Activated naive CD4-positive, alpha-beta T cell treated with anti-CD3 and anti-CD28 coated beads, Interleukin-2, amount 50 U/mL, for 72 hours (primary cell): ENCODE results near the gene ZBTB45. TPM values are rescaled to one million over a fixed set of nuclear protein-coding genes. Genes with fewer than 3 reads are reported as not detected.
"Not testable (repeated sequence)": the region's sequence is repeated elsewhere in the genome, so short reads cannot be mapped to it uniquely, and the experiment has no call there.

Source experiments
- ATAC-seq, 2 donors: fragments of 150-1000 bp; cut with Tn5 transposase; 2 replicates each; pipeline ENCODE4 v1.10.0; 2021; ENCODE audit warnings: mild to moderate bottlenecking in 2 of 2, moderate library complexity in 2 of 2
- DNase-seq, 2 donors: peaks; one replicate each; pipeline ENCODE4 v3.0.0; 2021 to 2022; ENCODE audit warnings: low spot score in 2 of 2
- H3K27ac Mint-ChIP-seq, 2 donors: one replicate each; pipeline ENCODE4 v1.8.0; 2022; ENCODE audit warnings: mild to moderate bottlenecking in 2 of 2, mixed read lengths in 2 of 2
- H3K36me3 Mint-ChIP-seq, 2 donors: one replicate each; pipeline ENCODE4 v1.8.0; 2022; ENCODE audit warnings: mixed read lengths in 2 of 2
- H3K9me3 Mint-ChIP-seq, 2 donors: one replicate each; pipeline ENCODE4 v1.8.0; 2022; ENCODE audit warnings: mixed read lengths in 2 of 2
- total RNA-seq, 2 donors: library from RNA; stranded (reverse); gene quantifications; one replicate each; pipeline ENCODE4 v1.2.3, GENCODE V29; 2022

The ZBTB45 gene
- total RNA-seq, 2 donors from 2014 or later, result 7.9 to 12.2 TPM

DNA sequence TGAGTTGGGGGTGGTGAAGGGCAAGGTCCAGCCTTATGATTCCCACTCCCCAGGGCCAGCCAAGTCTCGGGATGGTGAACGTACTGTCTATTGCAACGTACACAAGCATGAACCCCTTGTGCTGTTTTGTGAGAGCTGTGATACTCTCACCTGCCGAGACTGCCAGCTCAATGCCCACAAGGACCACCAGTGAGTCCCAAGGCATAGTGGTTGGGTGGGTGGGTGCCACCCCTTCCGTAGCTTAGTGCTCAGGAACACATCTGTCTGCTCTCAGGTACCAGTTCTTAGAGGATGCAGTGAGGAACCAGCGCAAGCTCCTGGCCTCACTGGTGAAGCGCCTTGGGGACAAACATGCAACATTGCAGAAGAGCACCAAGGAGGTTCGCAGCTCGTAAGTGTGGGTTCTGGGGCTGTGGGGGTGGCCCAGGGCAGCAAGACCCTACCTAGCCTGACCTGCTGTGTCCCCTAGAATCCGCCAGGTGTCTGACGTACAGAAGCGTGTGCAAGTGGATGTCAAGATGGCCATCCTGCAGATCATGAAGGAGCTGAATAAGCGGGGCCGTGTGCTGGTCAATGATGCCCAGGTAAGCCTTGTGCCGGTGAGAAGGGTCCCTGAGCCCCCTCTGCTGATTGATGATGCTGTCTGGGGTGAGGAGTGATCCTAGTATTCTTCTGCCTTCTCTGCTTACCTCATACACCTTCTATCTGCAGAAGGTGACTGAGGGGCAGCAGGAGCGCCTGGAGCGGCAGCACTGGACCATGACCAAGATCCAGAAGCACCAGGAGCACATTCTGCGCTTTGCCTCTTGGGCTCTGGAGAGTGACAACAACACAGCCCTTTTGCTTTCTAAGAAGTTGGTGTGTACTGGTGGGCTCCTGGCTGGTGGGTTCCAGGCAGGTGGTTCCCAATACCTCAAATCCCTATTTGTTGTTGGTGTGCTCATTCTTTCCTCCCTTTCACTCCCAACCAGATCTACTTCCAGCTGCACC lies 28.0 kb upstream of the ZBTB45 start:
- H3K9me3 Mint-ChIP-seq, result no peaks in the 10 kb centered on the region
- no peak for DNase-seq
- H3K36me3 Mint-ChIP-seq, result peaks cover 31 to 50% of the 10 kb centered on the region in 2 donors
- peak overlapping the region in 1 of 2 donors; percentile 77 for H3K27ac Mint-ChIP-seq
- ATAC-seq, result no peak

DNA sequence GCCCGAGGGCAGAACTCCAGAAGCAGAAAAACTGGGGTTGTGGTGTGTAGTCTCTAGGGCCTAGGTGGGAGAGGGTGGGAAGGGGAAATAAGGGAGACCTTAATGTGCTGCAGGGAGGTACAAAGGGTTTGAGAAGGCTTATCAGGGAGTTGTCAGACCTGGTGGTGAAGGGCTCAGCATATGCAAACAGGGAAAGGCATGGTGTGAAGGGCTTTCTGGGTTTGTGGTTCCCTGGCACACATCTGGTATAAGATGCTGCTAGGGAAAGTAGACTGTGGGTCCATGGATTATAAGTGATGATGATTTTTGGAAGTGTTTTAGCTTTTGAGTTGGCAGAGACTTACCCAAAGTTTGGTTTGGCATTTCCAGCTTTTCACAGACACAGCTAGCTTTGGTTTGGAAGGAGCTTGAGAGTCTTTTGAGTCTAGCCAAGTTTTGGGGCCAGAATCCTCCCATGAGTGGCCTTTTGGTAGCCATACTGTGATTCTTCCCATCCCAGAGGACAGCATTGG lies 26.5 kb upstream of the ZBTB45 start:
- Mint-ChIP-seq H3K9me3 (no peaks in the 10 kb centered on the region), H3K27ac (peak overlapping the region; percentile 89 to 99), H3K36me3 (peaks cover 31 to 43% of the 10 kb centered on the region in 2 donors)
- no peak for DNase-seq
- no peak for ATAC-seq

- ATAC-seq (no peak), DNase-seq (no peak)
- Mint-ChIP-seq H3K9me3 (no peaks in the 10 kb centered on the region), H3K36me3 (peaks cover 31 to 42% of the 10 kb centered on the region in 2 donors), H3K27ac (peak overlapping the region; percentile 89 to 99)
These were observed 25.8 kb upstream of the ZBTB45 start for GRCh38 chr19:58545286-58546018.

- DNase-seq (peak in 1 of 2 donors; percentile 79), ATAC-seq (peak; percentile 36 to 43)
- H3K27ac Mint-ChIP-seq, result peak overlapping the region; percentile 96 to 99
- H3K9me3 Mint-ChIP-seq, result no peaks in the 10 kb centered on the region
- peaks cover 31 to 35% of the 10 kb centered on the region in 2 donors for H3K36me3 Mint-ChIP-seq
These were observed 25.1 kb upstream of the ZBTB45 start for GRCh38 chr19:58544591-58545285.

DNA sequence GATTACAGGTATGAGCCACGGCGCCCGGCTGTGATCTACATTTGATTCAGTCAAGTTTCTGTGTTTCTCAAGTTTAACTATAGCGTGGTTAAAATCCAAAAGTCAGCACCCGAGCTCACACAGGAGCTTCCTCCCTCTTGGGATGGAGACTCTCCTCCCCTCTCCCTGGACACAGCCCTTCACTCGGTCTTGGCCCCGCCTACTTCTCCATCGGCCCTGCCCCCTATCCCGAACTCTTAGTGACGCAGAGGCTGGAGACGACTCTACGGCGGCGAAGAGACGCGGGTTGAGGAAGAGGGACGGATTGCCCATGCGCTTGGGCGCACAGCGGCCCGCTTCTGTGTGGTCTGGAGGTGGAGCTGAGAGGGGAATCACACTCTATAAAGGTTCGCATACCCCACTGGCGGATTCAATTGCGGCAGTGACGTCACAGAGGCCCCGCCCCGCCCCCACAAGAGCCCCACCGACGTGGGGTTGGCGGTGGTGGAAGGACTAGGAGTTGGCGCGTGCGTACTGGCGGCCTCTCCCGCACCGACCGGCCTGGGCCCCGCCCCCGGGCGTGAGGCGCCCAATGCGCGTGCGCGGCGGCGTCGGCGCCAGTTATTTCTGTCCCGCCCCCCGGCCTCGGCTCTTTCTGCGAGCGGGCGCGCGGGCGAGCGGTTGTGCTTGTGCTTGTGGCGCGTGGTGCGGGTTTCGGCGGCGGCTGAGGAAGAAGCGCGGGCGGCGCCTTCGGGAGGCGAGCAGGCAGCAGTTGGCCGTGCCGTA lies 24.4 kb upstream of the ZBTB45 start, which contains the start of gene TRIM28:
TRIM28 (plus strand) TSS at position 239 of the 765 bp plus-strand sequence. CDS start 694 bp downstream, outside the sequence.
- DNase-seq (peak; percentile 100), ATAC-seq (peak; percentile 96 to 97)
- H3K36me3 Mint-ChIP-seq, result peaks cover 31 to 35% of the 10 kb centered on the region in 2 donors
- H3K27ac Mint-ChIP-seq, result peak within 1 kb of the TSS; percentile 96 to 98
- no peaks in the 10 kb centered on the region for H3K9me3 Mint-ChIP-seq

GRCh38 chr19:58542641-58543372 lies 23.2 kb upstream of the ZBTB45 start:
- H3K36me3 Mint-ChIP-seq, result peaks cover 25 to 28% of the 10 kb centered on the region in 2 donors
- ATAC-seq, H3K9me3 Mint-ChIP-seq, H3K27ac Mint-ChIP-seq, DNase-seq: not testable (repeated sequence)

DNA sequence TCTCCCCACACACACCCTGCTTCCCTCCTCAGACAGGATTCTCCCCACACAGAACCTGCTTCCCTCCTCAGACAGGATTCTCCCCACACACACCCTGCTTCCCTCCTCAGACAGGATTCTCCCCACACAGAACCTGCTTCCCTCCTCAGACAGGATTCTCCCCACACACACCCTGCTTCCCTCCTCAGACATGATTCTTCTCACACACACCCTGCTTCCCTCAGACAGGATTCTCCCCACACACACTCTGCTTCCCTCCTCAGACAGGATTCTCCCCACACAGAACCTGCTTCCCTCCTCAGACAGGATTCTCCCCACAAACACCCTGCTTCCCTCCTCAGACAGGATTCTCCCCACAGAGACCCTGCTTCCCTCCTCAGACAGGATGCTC lies 19.6 kb upstream of the ZBTB45 start:
- H3K27ac Mint-ChIP-seq, result peak overlapping the region in 1 of 2 donors; percentile 35
- not testable (repeated sequence) for H3K9me3 Mint-ChIP-seq, DNase-seq, H3K36me3 Mint-ChIP-seq, ATAC-seq

- Mint-ChIP-seq H3K9me3 (no peaks in the 10 kb centered on the region), H3K27ac (peak overlapping the region; percentile 35 to 70), H3K36me3 (no peaks in the 10 kb centered on the region)
- peak in 1 of 2 donors; percentile 57 for DNase-seq
- ATAC-seq, result peak; percentile 86 to 96
These were observed 18.9 kb upstream of the ZBTB45 start for GRCh38 chr19:58538257-58539168.

- DNase-seq (no peak), ATAC-seq (peak in 1 of 2 donors; percentile 39)
- Mint-ChIP-seq H3K36me3 (no peaks in the 10 kb centered on the region), H3K27ac (peak overlapping the region in 1 of 2 donors; percentile 35), H3K9me3 (no peaks in the 10 kb centered on the region)
These were observed 17.5 kb upstream of the ZBTB45 start for GRCh38 chr19:58536852-58537798.

DNA sequence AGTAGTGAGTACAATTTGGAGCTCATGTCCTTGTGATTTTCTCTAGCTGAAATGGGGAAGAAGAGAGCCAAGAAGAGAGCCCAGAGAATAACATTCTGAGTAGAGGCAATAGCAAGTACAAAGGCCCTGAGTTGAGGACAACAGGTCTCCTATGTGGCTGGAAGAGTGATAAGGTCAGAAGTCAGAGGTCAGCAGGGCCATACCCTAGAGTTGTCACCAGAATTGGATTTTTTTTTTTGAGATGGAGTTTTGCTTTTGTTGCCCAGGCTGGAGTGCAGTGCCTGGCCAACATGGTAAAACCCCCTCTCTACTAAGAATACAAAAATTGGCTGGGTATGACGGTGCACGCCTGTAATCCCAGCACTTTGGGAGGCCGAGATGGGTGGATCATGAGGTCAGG lies 16.2 kb upstream of the ZBTB45 start:
- Mint-ChIP-seq H3K9me3 (no peaks in the 10 kb centered on the region), H3K36me3 (no peaks in the 10 kb centered on the region), H3K27ac (no peak overlapping the region)
- ATAC-seq, result no peak
- DNase-seq, result no peak

GRCh38 chr19:58531034-58531840 lies 11.6 kb upstream of the ZBTB45 start:
- Mint-ChIP-seq H3K27ac (no peak overlapping the region), H3K36me3 (no peaks in the 10 kb centered on the region), H3K9me3 (no peaks in the 10 kb centered on the region)
- DNase-seq (no peak), ATAC-seq (no peak)

DNA sequence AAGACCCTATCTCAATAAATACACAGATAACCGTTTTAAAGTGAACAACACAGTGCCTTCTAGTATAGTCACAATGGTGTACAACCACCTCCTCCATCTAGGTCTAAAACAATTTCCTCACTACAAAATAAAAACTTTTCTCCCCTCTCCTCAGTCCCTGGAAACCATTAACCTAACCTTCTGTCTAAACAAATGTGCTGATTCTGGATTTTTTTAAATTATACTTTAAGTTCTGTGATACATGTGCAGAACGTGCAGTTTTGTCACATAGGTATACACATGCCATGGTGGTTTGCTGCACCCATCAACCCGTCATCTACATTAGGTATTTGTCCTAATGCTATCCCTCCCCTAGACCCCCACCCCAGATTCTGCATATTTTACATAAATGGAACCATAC lies 9.8 kb upstream of the ZBTB45 start:
- no peak overlapping the region for H3K27ac Mint-ChIP-seq
- DNase-seq (no peak), ATAC-seq (no peak)
- no peaks in the 10 kb centered on the region for H3K9me3 Mint-ChIP-seq
- no peaks in the 10 kb centered on the region for H3K36me3 Mint-ChIP-seq

- H3K9me3 Mint-ChIP-seq, result no peaks in the 10 kb centered on the region
- ATAC-seq, result no peak
- H3K36me3 Mint-ChIP-seq, result peaks cover 6% of the 10 kb centered on the region in 2 donors
- DNase-seq, result no peak
- peak overlapping the region; percentile 5 to 9 for H3K27ac Mint-ChIP-seq
These were observed 3.1 kb upstream of the ZBTB45 start for GRCh38 chr19:58522709-58523108.
